ENCODE measurements around the gene FDCSP. TPM values are rescaled to one million over a fixed set of nuclear protein-coding genes. Genes with fewer than 3 reads are reported as not detected.
"Not testable (repeated sequence)": the region's sequence is repeated elsewhere in the genome, so short reads cannot be mapped to it uniquely, and the experiment has no call there.

The FDCSP gene
- total and polyA plus RNA-seq, 2 of the 8 experiments (the other 6 are each of a cell fraction or from before 2014, with no cell fraction given): not detected

DNA sequence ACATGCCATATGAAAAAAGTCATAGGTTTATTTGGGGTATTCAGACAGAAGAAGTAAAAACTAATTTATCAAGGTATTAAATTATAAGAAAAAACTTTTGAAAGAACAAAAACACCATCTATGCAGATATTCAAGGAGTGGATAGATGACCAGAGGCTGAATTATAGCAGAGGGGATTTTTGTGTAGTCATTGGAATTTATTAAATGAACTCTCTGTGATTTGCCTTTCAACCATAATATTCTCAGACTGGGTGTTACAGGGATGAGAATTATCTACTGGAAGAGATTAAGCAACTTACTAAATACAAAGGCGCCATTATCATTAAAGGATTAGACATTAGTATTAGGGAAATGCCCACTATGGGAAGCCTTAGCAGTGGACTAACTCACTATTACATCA, 9.4 kb upstream of the FDCSP start:
- WGBS, 2 experiments (ENCODE audit: extremely low coverage in 1 of 2, insufficient coverage in 1 of 2, insufficient read length in 1 of 2, insufficient replicate concordance in 2 of 2, low coverage in 1 of 2, low lambda C conversion rate in 2 of 2, missing lambda C conversion rate in 1 of 2): 92% methylated on average over 1 of the region's 1 CpG; no CpG with 5 or more reads in 1 of the 2 experiments
- H3K4me1 ChIP-seq (replicated peaks in 1 of 4; ENCODE audit: control insufficient read depth in 3 of 4, insufficient read depth in 4 of 4, low read length in 3 of 4); H3K9me3 ChIP-seq (ENCODE audit: insufficient read depth in 2 of 2, low read depth in 1 of 2, low read length in 1 of 2); H3K23ac ChIP-seq (ENCODE audit: insufficient read length); H2AK5ac ChIP-seq (ENCODE audit: low read depth, low read length); H3K23me2 ChIP-seq (ENCODE audit: low read depth, low read length); H3K36me3 ChIP-seq (ENCODE audit: control insufficient read depth in 2 of 4, insufficient read depth in 4 of 4, low read length in 3 of 4); H4K91ac ChIP-seq (replicated peaks; ENCODE audit: insufficient read length, low read length); H3K4me3 ChIP-seq (ENCODE audit: extremely low read depth in 1 of 4, insufficient read depth in 2 of 4, low read depth in 3 of 4, low read length in 4 of 4); DNase-seq (ENCODE audit: low read depth in 1 of 2, low spot score in 2 of 2); H3K18ac ChIP-seq (ENCODE audit: extremely low read depth, low read length); H3K79me1 ChIP-seq (ENCODE audit: low read depth, low read length); H4K8ac ChIP-seq (ENCODE audit: extremely low read depth, insufficient read depth, low read length); H3K4me2 ChIP-seq (ENCODE audit: insufficient read depth in 1 of 2, low read depth in 2 of 2, low read length in 2 of 2); H4K5ac ChIP-seq (ENCODE audit: insufficient read length, low read depth, low read length); POLR2A ChIA-PET (ENCODE audit: partially characterized antibody); H2BK120ac ChIP-seq (replicated peaks; ENCODE audit: low read depth, low read length); H3K27ac ChIP-seq (ENCODE audit: low read depth, low read length); H3K27me3 ChIP-seq (replicated peaks in 1 of 4; ENCODE audit: control insufficient read depth in 3 of 4, extremely low read depth in 1 of 4, insufficient read depth in 3 of 4, low read length in 3 of 4); H3K56ac ChIP-seq (replicated peaks; ENCODE audit: insufficient read length, low read depth, low read length); H3K9ac ChIP-seq (replicated peaks in 1 of 4; ENCODE audit: extremely low read depth in 1 of 4, low read depth in 3 of 4, low read length in 3 of 4); H4K20me1 ChIP-seq (replicated peaks in 1 of 2; ENCODE audit: control insufficient read depth in 1 of 2, insufficient read depth in 2 of 2, low read length in 2 of 2); H3K14ac ChIP-seq (ENCODE audit: insufficient read length); H3K4ac ChIP-seq (replicated peaks; ENCODE audit: insufficient read length, low read depth, low read length); H2BK5ac ChIP-seq (ENCODE audit: low read depth, low read length); H2BK12ac ChIP-seq (ENCODE audit: low read depth, low read length); CTCF ChIA-PET (ENCODE audit: partially characterized antibody); H2BK15ac ChIP-seq (ENCODE audit: low read length); H2BK20ac ChIP-seq (ENCODE audit: low read length); H2AFZ ChIP-seq (ENCODE audit: low read length); H3K79me2 ChIP-seq (ENCODE audit: control insufficient read depth in 1 of 2, insufficient read depth in 2 of 2, low read length in 2 of 2): not testable (repeated sequence)
- peak; percentile 36 for FAIRE-seq

- H3K18ac ChIP-seq (ENCODE audit: extremely low read depth, low read length); DNase-seq (ENCODE audit: low read depth in 1 of 2, low spot score in 2 of 2); H3K27ac ChIP-seq (ENCODE audit: low read depth, low read length); H4K20me1 ChIP-seq (replicated peaks in 1 of 2; ENCODE audit: control insufficient read depth in 1 of 2, insufficient read depth in 2 of 2, low read length in 2 of 2); POLR2A ChIA-PET (ENCODE audit: partially characterized antibody); H2BK5ac ChIP-seq (ENCODE audit: low read depth, low read length); H3K9me3 ChIP-seq (ENCODE audit: insufficient read depth in 2 of 2, low read depth in 1 of 2, low read length in 1 of 2); H3K79me2 ChIP-seq (ENCODE audit: control insufficient read depth in 1 of 2, insufficient read depth in 2 of 2, low read length in 2 of 2); H3K36me3 ChIP-seq (ENCODE audit: control insufficient read depth in 2 of 4, insufficient read depth in 4 of 4, low read length in 3 of 4); H3K4me1 ChIP-seq (replicated peaks in 1 of 4; ENCODE audit: control insufficient read depth in 3 of 4, insufficient read depth in 4 of 4, low read length in 3 of 4); H3K14ac ChIP-seq (ENCODE audit: insufficient read length); H3K9ac ChIP-seq (replicated peaks in 1 of 4; ENCODE audit: extremely low read depth in 1 of 4, low read depth in 3 of 4, low read length in 3 of 4); H2AK5ac ChIP-seq (ENCODE audit: low read depth, low read length); H3K23me2 ChIP-seq (ENCODE audit: low read depth, low read length); H4K91ac ChIP-seq (replicated peaks; ENCODE audit: insufficient read length, low read length); H2AFZ ChIP-seq (ENCODE audit: low read length); H2BK20ac ChIP-seq (ENCODE audit: low read length); H3K4me3 ChIP-seq (ENCODE audit: extremely low read depth in 1 of 4, insufficient read depth in 2 of 4, low read depth in 3 of 4, low read length in 4 of 4); H2BK15ac ChIP-seq (ENCODE audit: low read length); FAIRE-seq; CTCF ChIA-PET (ENCODE audit: partially characterized antibody); H3K23ac ChIP-seq (ENCODE audit: insufficient read length); H4K5ac ChIP-seq (ENCODE audit: insufficient read length, low read depth, low read length); H3K79me1 ChIP-seq (ENCODE audit: low read depth, low read length); H3K4ac ChIP-seq (replicated peaks; ENCODE audit: insufficient read length, low read depth, low read length); H3K56ac ChIP-seq (replicated peaks; ENCODE audit: insufficient read length, low read depth, low read length); H2BK120ac ChIP-seq (replicated peaks; ENCODE audit: low read depth, low read length); H2BK12ac ChIP-seq (ENCODE audit: low read depth, low read length); H4K8ac ChIP-seq (ENCODE audit: extremely low read depth, insufficient read depth, low read length); H3K4me2 ChIP-seq (ENCODE audit: insufficient read depth in 1 of 2, low read depth in 2 of 2, low read length in 2 of 2); H3K27me3 ChIP-seq (replicated peaks in 1 of 4; ENCODE audit: control insufficient read depth in 3 of 4, extremely low read depth in 1 of 4, insufficient read depth in 3 of 4, low read length in 3 of 4): not testable (repeated sequence)
- WGBS, 2 experiments (ENCODE audit: extremely low coverage in 1 of 2, insufficient coverage in 1 of 2, insufficient read length in 1 of 2, insufficient replicate concordance in 2 of 2, low coverage in 1 of 2, low lambda C conversion rate in 2 of 2, missing lambda C conversion rate in 1 of 2): 91% methylated on average over 3 of the region's 3 CpGs; no CpG with 5 or more reads in 1 of the 2 experiments
Measured at GRCh38 chr4:70221389-70221788, 4.5 kb upstream of the FDCSP start.
